ENCODE results near the gene MSLN.

MSLN gene

GRCh38 chr16:729768-730665 is 30.5 kb upstream of the MSLN start:
- Histone ChIP-seq H3K4me3 (ENCODE audit: insufficient read depth, low read depth, low read length) (no peak overlapping the region), H3K27ac (ENCODE audit: insufficient read depth, low read depth, low read length, poor library complexity, severe bottlenecking) (no peak overlapping the region), H3K9me3 (ENCODE audit: control insufficient read depth, low read length) (no peaks in the 10 kb centered on the region), H3K36me3 (ENCODE audit: control insufficient read depth, insufficient read depth, low read length) (no peaks in the 10 kb centered on the region), H3K27me3 (ENCODE audit: control insufficient read depth, insufficient read depth, low read length, poor library complexity, severe bottlenecking) (peaks cover 35% of the 10 kb centered on the region), H3K4me1 (ENCODE audit: control insufficient read depth, insufficient read depth, low read length) (peaks cover 11% of the 10 kb centered on the region)
- WGBS, 2 experiments, result 94 to 95% methylated on average over 37 of the region's 37 CpGs

DNA sequence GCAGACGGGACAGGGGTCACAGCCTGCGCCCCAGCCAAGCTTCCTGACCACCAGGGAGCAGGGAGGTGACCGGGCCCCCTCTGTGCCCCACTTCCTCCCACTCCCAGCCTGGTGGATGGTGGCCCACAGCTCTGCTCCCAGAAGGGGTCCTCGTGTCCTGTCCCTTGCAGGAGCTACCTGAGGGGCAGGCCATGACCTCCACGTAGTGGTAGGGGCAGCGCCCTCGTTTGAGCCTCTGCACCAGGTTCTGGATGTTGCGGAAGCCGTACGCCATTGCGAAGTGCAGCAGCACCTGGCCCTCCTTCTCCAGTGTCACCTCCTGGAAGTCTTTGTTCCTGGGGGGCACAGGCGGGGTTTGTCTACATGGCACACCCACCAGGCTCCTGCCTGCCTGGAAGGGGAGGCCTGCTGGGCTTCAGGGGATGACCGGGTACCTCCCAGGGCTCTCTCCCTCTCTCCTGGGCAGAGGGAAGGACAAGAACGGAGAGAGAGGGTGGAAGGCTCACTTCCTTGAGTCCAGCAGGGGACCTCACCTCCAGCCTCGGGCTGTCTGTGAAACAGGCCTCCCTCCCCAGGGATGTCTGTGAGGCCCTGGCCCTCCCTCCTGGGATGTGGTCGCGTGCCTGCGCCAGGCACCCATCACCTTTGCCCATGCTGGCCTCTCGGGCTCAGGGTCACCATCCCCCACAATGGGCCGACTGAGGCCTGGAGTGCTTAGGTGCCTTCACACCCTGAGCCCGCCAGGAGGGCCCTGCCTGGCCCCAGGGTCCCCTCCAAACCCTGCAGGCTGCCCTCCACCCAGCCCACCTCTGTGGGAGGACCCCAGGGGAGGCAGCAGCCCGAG is 29.6 kb upstream of the MSLN start:
- Histone ChIP-seq H3K36me3 (ENCODE audit: control insufficient read depth, insufficient read depth, low read length) (no peaks in the 10 kb centered on the region), H3K4me3 (ENCODE audit: insufficient read depth, low read depth, low read length) (no peak overlapping the region), H3K27ac (ENCODE audit: insufficient read depth, low read depth, low read length, poor library complexity, severe bottlenecking) (no peak overlapping the region), H3K27me3 (ENCODE audit: control insufficient read depth, insufficient read depth, low read length, poor library complexity, severe bottlenecking) (peaks cover 31% of the 10 kb centered on the region), H3K4me1 (ENCODE audit: control insufficient read depth, insufficient read depth, low read length) (peaks cover 11% of the 10 kb centered on the region), H3K9me3 (ENCODE audit: control insufficient read depth, low read length) (no peaks in the 10 kb centered on the region)
- 88 to 91% methylated on average over 22 of the region's 22 CpGs for WGBS, 2 experiments

DNA sequence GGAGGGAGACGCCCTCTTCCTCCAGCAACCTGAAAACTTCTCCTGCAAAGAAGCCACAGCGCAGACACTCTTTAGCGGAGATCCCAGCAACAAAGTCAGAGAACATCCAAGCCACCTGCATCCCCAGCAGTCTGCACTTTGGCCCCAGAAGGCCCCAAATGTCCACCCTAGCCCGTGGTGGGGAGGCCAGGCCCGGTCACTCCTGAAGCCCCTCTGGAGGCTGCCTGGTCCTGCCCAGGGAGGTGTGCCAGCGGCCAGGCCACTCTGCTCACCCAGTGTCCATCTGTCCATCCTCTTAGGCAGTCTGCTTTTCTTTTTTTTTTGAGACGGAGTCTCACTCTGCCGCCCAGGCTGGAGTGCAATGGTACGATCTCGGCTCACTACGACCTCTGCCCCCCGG is 28.2 kb upstream of the MSLN start:
- 93 to 94% methylated on average over 12 of the region's 12 CpGs for WGBS, 2 experiments
- peaks cover 5% of the 10 kb centered on the region for H3K4me1 ChIP-seq (ENCODE audit: control insufficient read depth, insufficient read depth, low read length)
- no peak overlapping the region for H3K27ac ChIP-seq (ENCODE audit: insufficient read depth, low read depth, low read length, poor library complexity, severe bottlenecking)
- no peaks in the 10 kb centered on the region for H3K9me3 ChIP-seq (ENCODE audit: control insufficient read depth, low read length)
- no peak overlapping the region for H3K4me3 ChIP-seq (ENCODE audit: insufficient read depth, low read depth, low read length)
- no peaks in the 10 kb centered on the region for H3K36me3 ChIP-seq (ENCODE audit: control insufficient read depth, insufficient read depth, low read length)
- peaks cover 16% of the 10 kb centered on the region for H3K27me3 ChIP-seq (ENCODE audit: control insufficient read depth, insufficient read depth, low read length, poor library complexity, severe bottlenecking)

DNA sequence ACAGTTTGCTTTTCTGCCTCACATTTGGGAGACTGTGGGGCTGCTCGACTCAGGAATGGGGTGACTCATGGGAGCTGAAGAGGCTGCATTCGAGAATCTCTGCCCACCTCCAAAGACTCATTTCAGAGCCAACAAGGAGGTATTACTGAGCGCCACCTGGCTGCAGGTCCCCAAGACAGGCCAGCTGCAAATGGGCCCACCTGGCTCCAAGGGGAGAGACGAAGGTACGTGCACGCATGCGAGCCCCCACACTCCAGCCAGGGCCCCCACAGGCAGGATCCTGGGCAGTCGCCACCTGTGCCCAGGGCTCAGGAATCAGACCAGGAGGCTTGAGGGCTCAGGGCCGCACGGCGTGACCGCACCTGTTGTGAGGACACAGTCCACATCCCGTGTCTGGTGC is 27.6 kb upstream of the MSLN start:
- H3K4me3 ChIP-seq (ENCODE audit: insufficient read depth, low read depth, low read length), result no peak overlapping the region
- 92 to 93% methylated on average over 13 of the region's 13 CpGs for WGBS, 2 experiments
- no peak overlapping the region for H3K27ac ChIP-seq (ENCODE audit: insufficient read depth, low read depth, low read length, poor library complexity, severe bottlenecking)
- no peaks in the 10 kb centered on the region for H3K4me1 ChIP-seq (ENCODE audit: control insufficient read depth, insufficient read depth, low read length)
- peaks cover 10% of the 10 kb centered on the region for H3K27me3 ChIP-seq (ENCODE audit: control insufficient read depth, insufficient read depth, low read length, poor library complexity, severe bottlenecking)
- no peaks in the 10 kb centered on the region for H3K9me3 ChIP-seq (ENCODE audit: control insufficient read depth, low read length)
- H3K36me3 ChIP-seq (ENCODE audit: control insufficient read depth, insufficient read depth, low read length), result no peaks in the 10 kb centered on the region

GRCh38 chr16:733382-734207 is 26.9 kb upstream of the MSLN start:
- WGBS, 2 experiments, result 87 to 89% methylated on average over 34 of the region's 34 CpGs

DNA sequence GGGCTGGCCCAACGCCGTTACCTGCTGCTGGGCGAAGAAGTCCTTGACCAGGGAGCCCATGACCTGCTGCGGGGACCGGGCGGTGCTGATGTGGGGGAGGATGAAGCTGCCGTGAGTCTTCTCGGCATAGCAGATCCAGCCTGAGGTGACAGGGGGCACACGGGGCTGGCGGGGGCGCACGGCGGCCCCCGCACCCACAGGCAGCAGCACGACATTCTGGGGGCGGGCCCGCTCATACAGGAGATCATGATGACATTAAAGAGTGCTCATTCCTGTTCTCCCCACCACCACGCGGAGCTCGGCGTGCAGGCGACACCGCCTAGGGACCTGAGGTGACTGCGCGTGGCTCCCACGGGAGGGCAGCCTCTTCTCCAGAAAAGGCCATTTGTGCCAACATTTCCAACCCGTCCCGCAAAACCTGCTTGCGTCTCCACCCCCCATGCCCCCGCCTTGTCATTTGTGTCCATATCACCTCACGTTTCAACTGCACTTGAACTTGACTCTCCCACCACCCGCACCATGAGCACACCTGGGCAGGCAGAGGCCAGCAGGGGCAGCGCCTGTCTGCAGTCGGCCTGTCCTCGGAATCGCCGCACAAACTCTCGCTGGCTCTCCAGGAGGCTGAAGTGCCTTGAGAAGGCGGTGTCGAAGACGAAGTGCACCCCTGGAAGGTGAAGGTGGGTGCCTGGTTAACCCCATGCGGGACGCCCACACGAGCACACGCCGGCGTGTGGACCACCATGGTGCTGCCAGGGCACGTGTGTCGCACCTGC is 26.1 kb upstream of the MSLN start:
- no peak overlapping the region for H3K27ac ChIP-seq (ENCODE audit: insufficient read depth, low read depth, low read length, poor library complexity, severe bottlenecking)
- no peaks in the 10 kb centered on the region for H3K4me1 ChIP-seq (ENCODE audit: control insufficient read depth, insufficient read depth, low read length)
- no peaks in the 10 kb centered on the region for H3K9me3 ChIP-seq (ENCODE audit: control insufficient read depth, low read length)
- no peaks in the 10 kb centered on the region for H3K36me3 ChIP-seq (ENCODE audit: control insufficient read depth, insufficient read depth, low read length)
- no peaks in the 10 kb centered on the region for H3K27me3 ChIP-seq (ENCODE audit: control insufficient read depth, insufficient read depth, low read length, poor library complexity, severe bottlenecking)
- no peak overlapping the region for H3K4me3 ChIP-seq (ENCODE audit: insufficient read depth, low read depth, low read length)
- 94 to 95% methylated on average over 49 of the region's 49 CpGs for WGBS, 2 experiments

More at GRCh38 chr16:733382-734207, 26.9 kb upstream of the MSLN start:
- Histone ChIP-seq H3K4me3 (ENCODE audit: insufficient read depth, low read depth, low read length) (no peak overlapping the region), H3K27me3 (ENCODE audit: control insufficient read depth, insufficient read depth, low read length, poor library complexity, severe bottlenecking) (peaks cover 4% of the 10 kb centered on the region), H3K4me1 (ENCODE audit: control insufficient read depth, insufficient read depth, low read length) (no peaks in the 10 kb centered on the region), H3K36me3 (ENCODE audit: control insufficient read depth, insufficient read depth, low read length) (no peaks in the 10 kb centered on the region), H3K27ac (ENCODE audit: insufficient read depth, low read depth, low read length, poor library complexity, severe bottlenecking) (no peak overlapping the region), H3K9me3 (ENCODE audit: control insufficient read depth, low read length) (no peaks in the 10 kb centered on the region)

- Histone ChIP-seq H3K27ac (ENCODE audit: insufficient read depth, low read depth, low read length, poor library complexity, severe bottlenecking) (no peak overlapping the region), H3K4me3 (ENCODE audit: insufficient read depth, low read depth, low read length) (no peak overlapping the region), H3K27me3 (ENCODE audit: control insufficient read depth, insufficient read depth, low read length, poor library complexity, severe bottlenecking) (no peaks in the 10 kb centered on the region), H3K9me3 (ENCODE audit: control insufficient read depth, low read length) (no peaks in the 10 kb centered on the region), H3K36me3 (ENCODE audit: control insufficient read depth, insufficient read depth, low read length) (no peaks in the 10 kb centered on the region), H3K4me1 (ENCODE audit: control insufficient read depth, insufficient read depth, low read length) (peaks cover 7% of the 10 kb centered on the region)
- 94 to 95% methylated on average over 25 of the region's 25 CpGs for WGBS, 2 experiments
Measured at GRCh38 chr16:734981-735881, 25.3 kb upstream of the MSLN start.

- H3K27me3 ChIP-seq (ENCODE audit: control insufficient read depth, insufficient read depth, low read length, poor library complexity, severe bottlenecking), result no peaks in the 10 kb centered on the region
- H3K4me3 ChIP-seq (ENCODE audit: insufficient read depth, low read depth, low read length), result no peak overlapping the region
- 95% methylated on average over 13 of the region's 13 CpGs for WGBS, 2 experiments
- H3K27ac ChIP-seq (ENCODE audit: insufficient read depth, low read depth, low read length, poor library complexity, severe bottlenecking), result no peak overlapping the region
- H3K36me3 ChIP-seq (ENCODE audit: control insufficient read depth, insufficient read depth, low read length), result no peaks in the 10 kb centered on the region
- no peaks in the 10 kb centered on the region for H3K9me3 ChIP-seq (ENCODE audit: control insufficient read depth, low read length)
- peaks cover 7% of the 10 kb centered on the region for H3K4me1 ChIP-seq (ENCODE audit: control insufficient read depth, insufficient read depth, low read length)
Measured at GRCh38 chr16:735982-736453, 24.5 kb upstream of the MSLN start.
